GM18508 (cell line): ENCODE results near the gene DDX42.
"Not testable (repeated sequence)": the region's sequence is repeated elsewhere in the genome, so short reads cannot be mapped to it uniquely, and the experiment has no call there.

ENCODE experiments used
- ATAC-seq: cut with Tn5 transposase; IDR thresholded peaks from one replicate; pipeline ENCODE4 v1.9.1; 2021; ENCODE audit warnings: moderate number of reproducible peaks; ENCODE audit not compliant: insufficient read depth, unreplicated experiment

DDX42 gene

GRCh38 chr17:63853260-63853659 is 79.3 kb downstream of the DDX42 start:
- ATAC-seq: no peak

- ATAC-seq: no peak
Measured at GRCh38 chr17:63854709-63855108, 80.7 kb downstream of the DDX42 start.

- no peak for ATAC-seq
Measured at GRCh38 chr17:63855185-63855584, 81.2 kb downstream of the DDX42 start.

GRCh38 chr17:63856425-63856824 is 82.5 kb downstream of the DDX42 start:
- not testable (repeated sequence) for ATAC-seq

GRCh38 chr17:63859257-63859656 is 85.3 kb downstream of the DDX42 start:
- no peak for ATAC-seq

GRCh38 chr17:63866625-63867024 is 92.7 kb downstream of the DDX42 start:
- not testable (repeated sequence) for ATAC-seq
